Suprapubic skin (tissue), 4 donors: Measurements from ENCODE around the gene RAPGEF6. TPM values are rescaled to one million over a fixed set of nuclear protein-coding genes. Genes with fewer than 3 reads are reported as not detected.

Experiments
- DNase-seq, 2 donors: peaks; one replicate each; pipeline ENCODE4 v3.0.0-alpha.2; 2019; ENCODE audit warnings: low spot score in 2 of 2
- H3K27ac ChIP-seq: fragments of 200-600 bp; sonication (generic); one replicate; pipeline ENCODE4 v1.5.1; 2019
- H3K27me3 ChIP-seq: fragments of 200-600 bp; sonication (generic); one replicate; pipeline ENCODE4 v1.5.1; 2019
- H3K36me3 ChIP-seq: fragments of 200-600 bp; sonication (generic); one replicate; pipeline ENCODE4 v1.5.1; 2019
- H3K4me1 ChIP-seq: fragments of 200-600 bp; sonication (generic); one replicate; pipeline ENCODE4 v1.5.1; 2019
- H3K4me3 ChIP-seq: fragments of 200-600 bp; sonication (generic); one replicate; pipeline ENCODE4 v1.5.1; 2019; ENCODE audit warnings: mild to moderate bottlenecking
- H3K9me3 ChIP-seq: fragments of 200-600 bp; sonication (generic); one replicate; pipeline ENCODE4 v1.5.1; 2019
- EP300 ChIP-seq: sonication (generic); formaldehyde crosslinking; IDR thresholded peaks from one replicate; pipeline ENCODE4 v1.6.1; 2017; ENCODE audit warnings: antibody characterized with exemption
- POLR2A ChIP-seq, 2 donors: fragments of 450-650 bp; IDR thresholded peaks; one replicate each; pipeline ENCODE4 v1.6.1; 2017; ENCODE audit warnings: antibody characterized with exemption in 2 of 2, mild to moderate bottlenecking in 2 of 2, moderate library complexity in 2 of 2
- POLR2AphosphoS5 ChIP-seq, 3 donors: sonication (generic); formaldehyde crosslinking; IDR thresholded peaks; one replicate each; pipeline ENCODE4 v1.6.1; 2017; ENCODE audit warnings: antibody characterized with exemption in 3 of 3
- WGBS: methylation state at CpG from one replicate; pipeline ENCODE4 v1.1.5; 2018; 5-methylcytosine and 5-hydroxymethylcytosine counted together
- total RNA-seq, 4 donors: library from RNA; depleted of rRNA; stranded (reverse); fragments of >200 nt; gene quantifications; one replicate each; pipeline ENCODE4 v1.1.0, GENCODE V29; 2016
- TF ChIP-seq, protein P1 (sequence below), 2 donors: fragments of 200-600 bp in 1 of 2; fragments of 450-650 bp in 1 of 2; sonication (generic) in 1 of 2; IDR thresholded peaks; one replicate each; pipeline ENCODE4 v1.5.1; 2016 to 2019; ENCODE audit warnings: antibody characterized with exemption in 2 of 2, mild to moderate bottlenecking in 1 of 2, moderate library complexity in 1 of 2

RAPGEF6 gene
- total RNA-seq, 4 donors from 2014 or later, result 17.8 to 38.3 (median 20.6) TPM

DNA sequence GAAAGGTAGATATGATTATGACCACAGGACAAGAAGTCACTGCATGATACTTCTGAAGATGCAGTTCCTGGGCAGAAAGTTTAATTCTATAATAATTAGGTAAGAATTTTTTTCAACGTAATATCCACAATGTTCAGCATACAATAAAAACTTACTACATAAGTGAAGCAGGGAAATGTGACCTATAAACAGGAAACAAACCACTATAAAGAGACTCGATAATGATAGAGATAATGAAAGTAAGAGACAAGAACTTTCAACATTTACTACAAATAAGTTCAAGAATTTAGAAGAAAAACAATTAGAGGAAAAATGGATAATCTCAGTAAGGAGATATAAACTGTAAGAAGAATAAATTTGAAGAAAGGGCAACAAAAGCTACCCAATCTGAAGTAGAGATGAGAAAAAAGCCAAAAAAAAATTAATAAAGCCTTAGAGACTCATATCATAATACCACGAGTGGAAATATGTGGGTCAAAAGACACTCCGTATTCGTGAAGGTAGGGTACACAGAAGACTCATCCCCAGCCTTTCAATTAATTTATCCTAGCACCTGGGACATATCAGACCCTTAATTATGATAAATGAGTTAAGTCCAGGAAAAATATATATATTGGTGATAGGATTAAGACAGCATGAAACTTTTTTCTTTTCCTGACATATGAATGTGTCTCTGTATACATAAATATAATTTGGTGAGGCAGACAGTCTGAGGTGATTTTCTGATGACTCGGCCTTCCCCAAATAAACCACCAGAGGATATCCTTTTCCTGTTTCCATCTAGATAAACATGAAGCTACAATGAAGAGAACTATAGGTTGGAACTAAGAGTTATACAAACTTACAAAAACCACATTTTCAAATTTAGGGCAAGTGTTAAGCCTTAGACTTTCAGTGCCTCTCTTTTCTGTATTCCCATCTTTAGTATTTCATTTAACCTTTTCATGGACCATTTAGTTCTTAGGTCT lies 120.4 kb downstream of the RAPGEF6 start:
- Histone ChIP-seq H3K4me3 (no peak overlapping the region), H3K9me3 (no peaks in the 10 kb centered on the region), H3K27ac (no peak overlapping the region), H3K36me3 (peaks cover 16% of the 10 kb centered on the region), H3K4me1 (no peaks in the 10 kb centered on the region), H3K27me3 (no peaks in the 10 kb centered on the region)
- DNase-seq, result no peak
- no peak for TF ChIP-seq POLR2A (IDR thresholded peaks at IDR 0.05)
- no peak for TF ChIP-seq EP300
- TF ChIP-seq, protein P1, sequence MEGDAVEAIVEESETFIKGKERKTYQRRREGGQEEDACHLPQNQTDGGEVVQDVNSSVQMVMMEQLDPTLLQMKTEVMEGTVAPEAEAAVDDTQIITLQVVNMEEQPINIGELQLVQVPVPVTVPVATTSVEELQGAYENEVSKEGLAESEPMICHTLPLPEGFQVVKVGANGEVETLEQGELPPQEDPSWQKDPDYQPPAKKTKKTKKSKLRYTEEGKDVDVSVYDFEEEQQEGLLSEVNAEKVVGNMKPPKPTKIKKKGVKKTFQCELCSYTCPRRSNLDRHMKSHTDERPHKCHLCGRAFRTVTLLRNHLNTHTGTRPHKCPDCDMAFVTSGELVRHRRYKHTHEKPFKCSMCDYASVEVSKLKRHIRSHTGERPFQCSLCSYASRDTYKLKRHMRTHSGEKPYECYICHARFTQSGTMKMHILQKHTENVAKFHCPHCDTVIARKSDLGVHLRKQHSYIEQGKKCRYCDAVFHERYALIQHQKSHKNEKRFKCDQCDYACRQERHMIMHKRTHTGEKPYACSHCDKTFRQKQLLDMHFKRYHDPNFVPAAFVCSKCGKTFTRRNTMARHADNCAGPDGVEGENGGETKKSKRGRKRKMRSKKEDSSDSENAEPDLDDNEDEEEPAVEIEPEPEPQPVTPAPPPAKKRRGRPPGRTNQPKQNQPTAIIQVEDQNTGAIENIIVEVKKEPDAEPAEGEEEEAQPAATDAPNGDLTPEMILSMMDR (IDR thresholded peaks at IDR 0.05), result no peak
- no peak for TF ChIP-seq POLR2AphosphoS5 (IDR thresholded peaks at IDR 0.05)
- WGBS, result 77% methylated on average over 6 of the region's 6 CpGs

DNA sequence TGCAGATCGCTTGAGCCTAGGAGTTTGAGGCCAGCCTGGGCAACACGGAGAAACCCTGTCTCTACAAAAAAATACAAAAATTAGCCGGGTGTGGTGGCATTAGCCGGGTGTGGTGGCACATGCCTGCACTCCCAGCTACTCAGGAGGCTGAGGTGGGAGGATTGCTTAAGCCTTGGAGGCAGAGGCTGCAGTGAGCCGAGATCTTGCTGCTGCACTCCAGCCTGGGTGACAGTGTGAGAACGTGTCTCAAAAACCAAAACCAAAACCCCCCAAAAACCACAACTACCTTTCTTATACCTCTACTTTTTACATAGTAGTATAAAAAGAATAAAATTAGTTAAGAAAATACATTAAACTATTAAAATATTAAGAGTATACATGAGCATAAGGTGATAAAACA lies 121.2 kb downstream of the RAPGEF6 start:
- no peak overlapping the region for H3K27ac ChIP-seq
- WGBS, result 94% methylated on average over 6 of the region's 6 CpGs
- no peak for DNase-seq
- no peak overlapping the region for H3K4me3 ChIP-seq
- no peaks in the 10 kb centered on the region for H3K9me3 ChIP-seq
- no peak for TF ChIP-seq EP300
- H3K36me3 ChIP-seq, result peaks cover 13% of the 10 kb centered on the region
- no peaks in the 10 kb centered on the region for H3K4me1 ChIP-seq
- H3K27me3 ChIP-seq, result no peaks in the 10 kb centered on the region

DNA sequence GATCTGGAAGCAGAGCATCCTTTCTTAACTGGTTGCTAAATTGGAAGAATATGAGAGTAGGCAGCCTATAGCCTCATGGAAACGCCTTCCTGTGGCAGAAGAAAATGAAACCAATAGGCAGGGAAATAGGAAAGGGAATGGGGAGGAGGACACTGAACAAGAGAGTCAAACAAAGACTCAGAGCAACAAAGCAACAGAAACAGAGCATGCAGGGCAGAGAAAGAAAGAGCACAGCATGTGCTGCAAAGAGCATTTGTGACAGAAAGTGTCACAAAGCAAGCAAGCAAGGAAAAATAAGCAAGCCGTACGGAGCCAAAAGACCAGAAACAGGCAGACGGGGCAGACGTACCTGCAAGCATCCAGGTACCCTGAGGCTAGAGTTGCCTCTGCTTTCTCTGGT lies 123.1 kb downstream of the RAPGEF6 start:
- peaks cover 19% of the 10 kb centered on the region for H3K36me3 ChIP-seq
- H3K9me3 ChIP-seq, result no peaks in the 10 kb centered on the region
- 97% methylated on average over 5 of the region's 5 CpGs for WGBS
- no peaks in the 10 kb centered on the region for H3K27me3 ChIP-seq
- no peak overlapping the region for H3K4me3 ChIP-seq
- no peak for TF ChIP-seq EP300
- TF ChIP-seq, protein P1 (IDR thresholded peaks at IDR 0.05), result no peak
- TF ChIP-seq POLR2A (IDR thresholded peaks at IDR 0.05), result no peak
- TF ChIP-seq POLR2AphosphoS5 (IDR thresholded peaks at IDR 0.05), result no peak
- H3K27ac ChIP-seq, result no peak overlapping the region
- H3K4me1 ChIP-seq, result no peaks in the 10 kb centered on the region
- DNase-seq, result no peak

DNA sequence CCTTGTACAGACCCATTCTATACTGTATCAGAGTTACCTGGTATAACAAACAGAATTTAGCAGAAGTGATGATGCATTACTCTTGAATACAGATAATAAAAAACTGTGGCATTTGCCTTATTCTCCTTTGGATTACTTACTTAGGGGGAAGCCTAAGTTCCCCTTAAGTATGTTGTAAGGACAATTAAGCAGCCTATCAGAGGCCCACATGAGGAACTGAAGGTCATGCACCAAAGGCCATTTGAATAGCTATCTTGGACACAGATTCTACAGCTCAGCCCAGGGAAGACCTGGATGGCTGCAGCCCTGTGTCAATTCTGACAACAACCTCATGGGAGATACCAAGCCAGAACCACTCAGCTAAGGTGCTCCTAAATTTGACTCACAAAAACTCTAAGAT lies 125.2 kb downstream of the RAPGEF6 start:
- Histone ChIP-seq H3K4me1 (no peaks in the 10 kb centered on the region), H3K36me3 (peaks cover 33% of the 10 kb centered on the region), H3K9me3 (no peaks in the 10 kb centered on the region), H3K27me3 (no peaks in the 10 kb centered on the region), H3K27ac (no peak overlapping the region), H3K4me3 (no peak overlapping the region)
- no peak for DNase-seq
- TF ChIP-seq, protein P1 (IDR thresholded peaks at IDR 0.05), result no peak
- TF ChIP-seq EP300, result no peak
- TF ChIP-seq POLR2AphosphoS5 (IDR thresholded peaks at IDR 0.05), result no peak
- no peak for TF ChIP-seq POLR2A (IDR thresholded peaks at IDR 0.05)

DNA sequence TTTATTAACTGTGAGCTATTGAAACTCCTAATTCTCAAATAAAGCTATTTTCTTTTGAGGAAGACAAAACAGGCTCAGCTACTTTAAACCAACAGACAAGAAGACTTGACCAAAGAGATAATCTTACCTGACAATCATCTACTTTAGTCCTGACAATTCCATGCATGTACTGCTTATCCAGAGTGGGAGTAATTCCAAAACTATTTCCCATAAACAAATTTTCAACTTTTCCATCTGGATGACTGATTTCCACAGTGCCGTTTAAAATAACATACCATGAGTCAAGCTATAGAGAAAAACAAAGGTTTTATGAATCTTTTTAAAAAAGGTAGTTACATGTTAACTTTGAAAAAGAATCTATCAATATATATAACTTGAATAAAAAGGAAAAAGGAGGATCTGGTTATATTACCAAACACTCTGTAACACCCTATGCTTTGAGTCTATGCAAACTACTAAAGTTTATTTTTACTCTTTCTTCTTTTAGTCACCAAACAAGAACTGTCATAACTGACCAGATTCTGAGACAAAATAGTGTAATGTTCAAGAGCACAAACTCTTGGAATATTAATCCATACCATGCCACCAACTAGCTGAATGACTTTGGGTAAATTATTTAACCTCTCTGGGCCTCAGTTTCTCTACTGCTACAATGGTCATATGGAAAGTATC lies 129.7 kb downstream of the RAPGEF6 start:
- no peak for DNase-seq
- no peaks in the 10 kb centered on the region for H3K9me3 ChIP-seq
- no peak overlapping the region for H3K27ac ChIP-seq
- H3K4me1 ChIP-seq, result no peaks in the 10 kb centered on the region
- H3K4me3 ChIP-seq, result no peak overlapping the region
- peaks cover 57% of the 10 kb centered on the region for H3K36me3 ChIP-seq
- WGBS, result 78% methylated on average over 1 of the region's 1 CpG
- H3K27me3 ChIP-seq, result no peaks in the 10 kb centered on the region
- TF ChIP-seq POLR2AphosphoS5 (IDR thresholded peaks at IDR 0.05), result no peak
- no peak for TF ChIP-seq EP300
- TF ChIP-seq, protein P1 (IDR thresholded peaks at IDR 0.05), result no peak
- no peak for TF ChIP-seq POLR2A (IDR thresholded peaks at IDR 0.05)
